GM19351 (cell line): ENCODE data around the gene HPCAL1.

Source experiments
- ATAC-seq: cut with Tn5 transposase; IDR thresholded peaks from one replicate; pipeline ENCODE4 v1.9.1; 2021; ENCODE audit warnings: mild to moderate bottlenecking, moderate library complexity; ENCODE audit not compliant: unreplicated experiment

The HPCAL1 gene

DNA sequence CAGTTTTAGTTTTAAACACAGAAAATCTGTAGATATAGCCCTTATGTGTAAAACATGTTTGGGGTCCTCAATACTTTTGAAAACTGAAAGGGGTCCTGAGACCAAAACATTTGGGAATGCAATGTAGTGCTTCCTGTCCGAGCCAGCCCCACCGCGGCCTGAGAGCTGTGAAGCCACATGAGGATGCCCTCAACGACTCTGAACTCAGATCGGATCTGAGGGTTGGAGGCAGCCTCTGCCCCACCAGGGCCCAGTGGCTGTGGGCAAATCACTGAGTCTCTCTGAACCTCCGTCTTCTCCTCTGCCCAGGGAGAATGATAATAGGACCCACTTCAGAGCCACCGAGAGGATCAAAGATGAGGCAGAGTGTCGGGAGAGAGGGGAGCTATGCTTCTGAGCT lies 33.4 kb upstream of the HPCAL1 start:
- ATAC-seq: no peak

DNA sequence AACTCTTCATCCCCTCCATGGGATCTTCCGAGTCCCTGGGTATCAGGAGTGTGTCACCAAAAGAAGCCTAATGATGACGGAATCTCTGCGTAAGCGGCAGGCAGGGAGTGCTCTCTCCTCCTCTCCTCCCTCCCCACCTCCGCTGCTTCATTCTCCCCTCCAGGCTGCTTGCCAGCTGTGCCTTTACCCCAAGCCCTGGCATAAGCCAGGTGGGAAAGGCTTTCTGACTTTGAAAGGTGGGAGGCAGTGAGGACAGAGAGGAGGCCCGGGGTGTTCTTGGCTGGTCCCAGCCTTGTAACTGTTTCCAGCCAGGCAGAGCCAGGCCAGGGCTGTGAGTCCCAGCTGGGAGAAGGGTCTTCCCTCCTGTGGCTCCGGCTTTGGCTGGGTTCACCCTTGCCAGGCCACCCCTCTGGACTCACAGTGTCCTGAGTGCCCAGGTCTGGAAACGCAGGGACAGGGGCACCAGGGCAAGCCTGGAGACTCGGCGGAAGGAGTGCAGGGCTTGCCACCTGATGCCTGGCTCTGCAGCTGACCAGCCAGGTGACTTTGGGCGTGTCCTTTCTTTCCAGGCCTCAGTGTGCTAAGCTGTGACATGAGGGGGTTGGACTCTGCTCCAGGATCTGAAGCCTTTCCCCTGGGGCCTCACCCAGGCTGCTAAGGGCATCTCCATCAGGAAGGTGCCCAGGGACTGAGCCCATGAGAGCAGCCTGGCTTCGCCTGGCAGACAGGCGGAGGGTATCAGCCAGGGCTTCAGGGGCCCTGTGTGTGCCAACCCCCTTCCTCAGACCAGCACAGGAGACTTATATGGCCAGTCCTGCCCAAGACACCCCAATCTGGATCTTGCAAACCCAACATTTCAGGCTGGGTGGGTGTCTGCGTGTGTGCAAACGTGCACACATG lies 32.7 kb upstream of the HPCAL1 start:
- no peak for ATAC-seq

DNA sequence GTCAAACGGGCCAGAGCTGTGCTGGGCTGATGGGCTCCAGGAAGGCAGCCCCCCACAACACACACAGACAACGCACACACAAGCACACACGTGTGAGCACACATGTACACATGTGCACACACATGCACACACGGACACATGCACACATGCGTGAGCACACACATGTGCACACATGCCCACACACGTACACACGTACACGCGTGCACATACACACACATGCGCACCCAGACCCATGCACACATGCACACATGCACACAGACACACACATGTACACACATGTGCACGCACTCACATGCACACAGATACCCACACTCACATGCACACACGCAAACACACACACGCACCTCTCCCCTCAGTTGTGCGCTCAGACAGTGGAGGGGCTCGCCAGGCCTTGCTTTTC lies 31.2 kb upstream of the HPCAL1 start:
- no peak for ATAC-seq

DNA sequence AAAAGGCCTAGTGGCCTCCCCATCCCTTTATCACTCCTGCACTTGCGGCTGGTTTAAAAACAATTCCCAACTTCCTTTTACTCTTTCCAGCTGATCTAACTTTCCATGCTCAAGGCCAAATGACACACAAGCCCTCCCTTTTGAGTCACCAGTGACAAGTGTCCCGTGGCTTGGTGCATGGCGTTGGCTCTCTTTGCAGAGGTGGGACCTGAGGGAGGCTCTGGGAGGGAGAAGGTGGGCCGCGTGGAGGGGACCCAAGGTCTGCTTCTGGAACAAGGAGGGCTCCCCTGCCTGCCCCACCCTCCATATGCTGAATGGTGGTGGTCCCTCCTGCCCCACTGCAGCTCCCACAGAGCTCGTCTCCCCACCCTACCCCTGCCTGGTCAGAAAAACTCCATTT lies 30.8 kb upstream of the HPCAL1 start:
- ATAC-seq: no peak

DNA sequence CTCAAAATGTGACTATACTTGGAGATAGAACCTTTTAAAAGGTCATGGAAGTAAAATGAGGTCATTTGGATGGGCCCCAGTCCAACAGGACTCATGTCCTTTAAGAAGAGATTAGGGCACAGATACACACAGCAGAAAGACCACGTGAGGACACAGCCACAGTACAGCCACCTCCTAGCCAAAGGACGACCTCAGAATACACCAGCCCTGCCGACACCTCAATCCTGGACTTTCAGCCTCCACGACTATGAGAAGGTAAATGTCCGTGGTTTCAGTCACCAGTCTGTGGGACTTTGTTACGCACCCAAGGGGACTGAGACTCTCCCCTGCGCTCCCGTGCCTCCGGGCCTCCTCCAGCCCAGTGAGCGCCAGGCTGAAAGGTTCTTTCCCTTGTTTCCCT lies 30.2 kb upstream of the HPCAL1 start:
- ATAC-seq: no peak

DNA sequence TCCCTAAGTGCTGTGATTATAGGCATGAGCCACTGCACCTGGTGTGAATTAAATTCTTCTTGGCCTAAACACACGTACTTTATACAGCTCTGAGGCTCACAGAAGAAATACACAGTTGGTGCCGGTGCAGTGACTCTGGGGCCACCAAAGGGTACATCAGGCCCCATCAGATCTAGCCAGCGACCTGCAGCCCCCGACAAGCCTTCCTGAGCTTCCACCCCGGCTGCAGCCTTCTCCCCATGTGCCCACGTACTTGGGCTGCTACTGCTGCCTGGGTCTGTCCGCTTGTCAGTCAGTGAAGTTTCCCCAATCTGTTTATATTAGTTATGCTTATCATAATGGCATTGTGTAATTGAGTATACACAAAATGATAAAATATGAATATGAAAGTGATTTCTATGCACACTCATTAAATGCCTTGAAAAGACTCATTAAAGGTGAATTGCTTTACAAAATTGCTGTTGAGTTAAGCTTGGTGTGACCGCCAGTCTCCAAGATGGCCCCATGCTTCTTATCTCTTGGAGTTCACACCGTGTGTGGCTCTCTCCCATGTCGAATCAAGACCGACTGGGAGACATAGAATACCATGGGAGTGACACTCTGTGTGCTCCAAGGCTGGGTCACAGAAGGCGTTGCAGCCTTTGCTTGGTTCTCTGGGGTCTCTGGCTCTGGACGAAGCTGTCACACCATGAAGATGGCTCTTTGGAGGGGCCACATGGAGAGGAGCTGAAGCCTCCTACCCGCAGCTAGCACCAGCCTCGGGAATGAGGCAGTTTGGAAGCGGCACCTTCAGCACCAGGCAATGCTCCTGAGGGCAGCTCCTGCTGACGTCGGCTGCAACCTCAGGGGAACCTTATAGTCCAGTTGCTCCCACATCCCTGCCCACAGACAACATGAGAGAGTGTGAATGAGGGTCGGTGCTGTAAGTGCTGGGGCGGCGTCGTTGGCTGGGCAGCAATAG lies 29.2 kb upstream of the HPCAL1 start:
- ATAC-seq: no peak

DNA sequence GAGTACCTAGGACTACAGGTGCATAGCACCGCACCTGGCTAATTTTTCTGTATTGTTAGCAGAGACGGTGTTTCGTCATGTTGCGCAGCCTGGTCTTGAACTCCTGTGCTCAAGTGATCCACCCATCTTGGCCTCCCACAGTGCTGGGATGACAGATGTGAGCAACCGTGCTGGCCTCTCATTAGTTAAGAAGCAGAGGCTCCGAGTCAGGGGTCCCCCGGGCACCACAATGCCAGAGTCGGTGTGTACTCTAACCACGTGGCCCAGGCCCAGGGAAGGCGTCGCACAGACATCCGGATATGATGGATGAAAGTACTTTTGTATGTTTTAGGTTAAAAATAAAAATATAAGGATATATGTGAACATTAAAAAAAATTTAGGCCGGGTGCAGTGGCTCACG lies 28.3 kb upstream of the HPCAL1 start:
- no peak for ATAC-seq

DNA sequence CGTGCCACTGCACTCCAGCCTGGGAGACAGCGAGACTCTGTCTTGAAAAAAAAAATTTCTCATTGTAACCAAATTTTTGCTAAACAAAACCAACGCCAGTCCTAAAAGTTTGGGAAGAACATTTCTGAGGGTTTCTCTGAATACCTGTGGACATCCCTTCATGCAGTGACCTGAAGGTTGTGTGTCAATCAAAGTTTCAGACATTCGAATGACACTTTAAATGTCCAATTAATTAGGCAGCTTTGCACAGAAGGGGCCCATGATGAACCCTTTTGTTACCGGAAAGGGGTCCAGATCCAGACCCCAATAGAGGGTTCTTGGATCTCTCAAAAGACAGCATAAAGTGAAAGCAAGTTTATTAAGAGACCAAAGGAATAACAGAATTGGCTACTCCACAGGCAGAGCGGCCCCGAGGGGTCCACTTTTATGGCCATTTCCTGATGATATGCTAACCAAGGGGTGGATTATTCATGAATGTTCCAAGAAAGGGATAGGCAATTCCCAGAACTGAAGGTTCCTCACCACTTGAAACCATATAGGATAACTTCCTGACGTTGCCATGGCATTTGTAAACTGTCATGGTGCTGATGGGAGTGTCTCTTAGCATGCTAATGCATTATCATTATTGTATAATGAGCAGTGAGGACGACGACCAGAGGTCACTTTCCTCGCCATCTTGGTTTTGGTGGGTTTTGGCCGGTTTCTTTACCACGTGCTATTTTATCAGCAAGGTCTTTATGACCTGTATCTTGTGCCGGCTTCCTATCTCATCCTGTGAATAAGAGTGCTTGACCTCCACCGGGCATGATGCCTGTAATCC lies 27.5 kb upstream of the HPCAL1 start:
- no peak for ATAC-seq

DNA sequence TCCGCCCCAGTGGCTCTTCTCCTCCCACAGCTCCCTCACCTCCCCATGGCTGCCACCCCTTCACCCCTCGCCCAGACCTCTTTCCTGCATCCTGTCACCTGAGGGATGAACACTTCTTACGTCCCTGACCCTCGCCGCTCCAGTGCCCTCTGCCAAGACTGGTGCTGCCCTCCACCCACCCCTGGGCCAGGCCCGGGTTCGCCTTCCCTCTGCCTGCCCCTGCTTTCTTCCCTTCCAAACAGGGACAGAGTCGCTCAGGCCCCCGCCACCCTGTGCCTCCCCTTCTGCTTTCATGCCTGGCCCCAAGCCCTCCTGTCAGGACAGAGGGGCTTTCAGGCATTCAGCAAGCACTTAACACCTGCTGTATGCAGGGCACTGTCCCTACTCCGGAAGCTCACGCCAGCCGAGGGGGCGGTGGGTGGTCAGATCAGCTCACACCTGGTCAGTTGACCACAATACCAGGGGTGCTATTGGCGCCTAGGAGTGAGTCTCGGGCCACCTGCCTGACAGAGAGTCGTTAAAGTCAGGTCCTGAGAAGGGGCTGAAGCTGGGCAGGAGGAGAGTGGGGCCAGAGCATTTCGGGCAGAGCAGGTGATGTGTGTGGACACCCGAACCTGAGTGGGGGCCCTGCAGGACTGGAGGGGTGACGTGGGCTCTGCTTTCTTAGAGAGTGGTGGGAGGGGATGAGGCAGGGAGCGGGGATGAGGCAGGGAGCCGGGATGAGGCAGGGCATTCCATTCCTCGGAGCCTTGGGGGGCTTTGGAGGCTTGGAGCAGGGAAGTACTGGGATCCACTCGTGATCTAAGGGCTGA lies 26.0 kb upstream of the HPCAL1 start:
- no peak for ATAC-seq

DNA sequence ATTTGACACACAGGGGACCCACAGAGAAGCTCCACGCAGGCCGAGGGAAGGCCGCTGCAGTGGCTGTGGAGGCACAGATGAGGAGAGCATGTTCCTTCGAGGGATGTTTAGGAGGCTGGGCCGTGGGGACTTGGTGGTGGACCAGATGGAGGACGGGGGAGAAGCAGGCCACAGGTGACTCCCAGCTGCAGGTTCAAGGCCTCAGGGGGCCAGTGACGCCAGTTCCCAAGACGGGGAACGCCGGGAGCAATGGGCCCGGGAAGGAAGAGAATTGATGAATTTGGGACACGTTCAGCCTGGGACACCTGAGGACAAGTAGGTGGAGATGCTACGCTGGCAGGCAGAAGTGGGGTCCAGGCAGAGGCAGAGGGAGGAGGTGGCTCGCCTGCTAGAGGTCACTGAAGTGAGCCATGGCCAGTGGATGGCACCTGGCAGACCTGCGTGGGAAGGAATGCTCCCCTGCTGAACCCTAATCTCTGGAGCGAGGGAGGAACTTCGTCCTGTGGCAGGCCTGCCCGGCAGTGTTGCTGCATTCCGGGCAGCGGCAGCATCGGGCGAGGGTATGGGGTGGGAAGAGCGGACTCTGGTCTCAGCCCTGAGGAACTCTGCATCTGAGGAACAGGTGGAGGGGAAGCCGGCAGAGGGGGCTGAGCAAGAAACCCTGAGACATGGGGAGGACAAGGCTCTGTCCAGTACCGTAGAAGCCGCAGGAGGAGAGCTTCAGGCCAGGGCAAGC lies 25.2 kb upstream of the HPCAL1 start:
- no peak for ATAC-seq

DNA sequence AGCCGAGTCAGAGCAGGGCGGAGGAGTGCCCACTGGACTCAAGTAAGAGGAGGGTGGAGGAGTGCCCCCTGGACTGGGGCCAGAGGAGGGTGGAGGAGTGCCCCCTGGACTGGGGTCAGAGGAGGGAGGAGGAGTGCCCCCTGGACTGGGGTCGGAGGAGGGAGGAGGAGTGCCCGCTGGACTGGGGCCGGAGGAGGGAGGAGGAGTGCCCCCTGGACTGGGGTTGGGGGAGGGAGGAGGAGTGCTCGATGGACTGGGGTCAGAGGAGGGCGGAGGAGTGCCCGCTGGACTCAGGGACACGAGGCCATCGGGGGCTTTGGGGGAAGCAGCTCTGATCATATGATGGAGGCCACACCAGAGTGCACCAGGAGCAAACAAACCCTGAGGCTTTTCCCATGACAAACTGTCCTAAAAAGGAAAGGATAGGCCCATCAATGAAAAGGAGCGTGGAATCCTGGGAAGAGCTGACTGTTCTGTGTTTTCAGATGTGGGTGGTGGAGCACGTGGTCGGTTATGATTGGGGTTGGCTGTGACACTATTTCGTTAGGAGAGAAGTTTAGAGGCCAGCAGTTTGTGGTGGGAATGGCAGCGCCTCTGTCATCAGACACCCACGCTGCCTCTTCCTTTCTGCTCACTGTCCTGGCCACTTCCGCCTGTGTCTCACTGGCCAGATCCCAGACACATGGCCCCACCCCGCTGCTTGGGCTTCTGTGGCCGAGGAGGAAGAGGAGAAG lies 24.5 kb upstream of the HPCAL1 start:
- ATAC-seq: no peak

DNA sequence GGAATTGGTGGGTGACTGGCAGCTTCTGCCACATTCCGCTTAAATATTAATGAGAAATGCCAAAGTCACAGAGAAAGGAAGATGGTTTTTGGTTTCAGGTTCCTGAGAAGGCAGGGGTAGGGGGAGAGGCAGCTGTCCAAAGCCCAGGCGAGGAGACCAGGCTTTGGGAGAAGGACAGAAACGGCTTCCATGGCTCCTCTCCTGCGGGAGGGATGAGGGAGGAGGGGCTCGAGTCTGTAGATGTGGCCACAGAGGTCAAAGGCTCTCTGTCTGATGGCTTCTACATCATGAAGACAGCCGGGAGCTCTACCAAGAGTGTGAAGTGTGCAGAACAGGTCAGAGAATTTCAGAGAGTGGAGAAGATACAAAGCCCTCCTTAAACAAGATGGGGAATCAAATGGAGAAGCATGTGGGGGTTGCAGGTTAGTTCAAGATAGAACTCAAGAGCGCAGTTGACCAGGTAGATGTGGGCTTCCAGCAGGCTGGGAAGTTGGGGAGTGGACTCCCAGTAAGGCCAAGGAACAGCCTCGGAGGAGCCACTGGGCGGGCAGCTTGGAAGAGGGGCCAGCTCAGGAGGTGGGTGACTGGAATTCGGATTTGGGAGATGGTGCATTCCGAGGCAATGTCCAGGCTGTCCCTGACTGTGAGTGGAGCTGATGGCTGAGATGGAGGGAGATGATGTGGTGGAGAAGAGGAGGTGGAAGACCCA lies 23.8 kb upstream of the HPCAL1 start:
- ATAC-seq: no peak

DNA sequence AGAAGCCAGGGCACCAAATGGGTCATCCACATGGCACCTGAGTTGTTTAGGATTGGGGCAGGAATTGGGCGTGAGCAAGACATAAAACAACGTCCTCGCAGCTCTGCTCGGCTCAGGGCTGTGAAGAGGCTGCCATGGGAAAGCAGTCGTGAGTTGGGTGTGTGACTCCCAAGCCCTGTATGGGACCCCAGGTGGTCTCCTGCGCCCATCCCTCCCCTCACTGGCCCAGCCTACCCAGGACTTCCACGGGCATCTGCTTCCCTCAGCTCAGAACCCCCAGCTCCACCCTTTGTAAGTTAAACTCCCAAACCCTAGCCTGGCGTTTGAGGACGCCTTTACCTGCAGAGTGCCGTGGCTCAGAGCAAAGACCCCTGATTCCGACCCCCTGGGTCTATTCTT lies 23.2 kb upstream of the HPCAL1 start:
- ATAC-seq: no peak

DNA sequence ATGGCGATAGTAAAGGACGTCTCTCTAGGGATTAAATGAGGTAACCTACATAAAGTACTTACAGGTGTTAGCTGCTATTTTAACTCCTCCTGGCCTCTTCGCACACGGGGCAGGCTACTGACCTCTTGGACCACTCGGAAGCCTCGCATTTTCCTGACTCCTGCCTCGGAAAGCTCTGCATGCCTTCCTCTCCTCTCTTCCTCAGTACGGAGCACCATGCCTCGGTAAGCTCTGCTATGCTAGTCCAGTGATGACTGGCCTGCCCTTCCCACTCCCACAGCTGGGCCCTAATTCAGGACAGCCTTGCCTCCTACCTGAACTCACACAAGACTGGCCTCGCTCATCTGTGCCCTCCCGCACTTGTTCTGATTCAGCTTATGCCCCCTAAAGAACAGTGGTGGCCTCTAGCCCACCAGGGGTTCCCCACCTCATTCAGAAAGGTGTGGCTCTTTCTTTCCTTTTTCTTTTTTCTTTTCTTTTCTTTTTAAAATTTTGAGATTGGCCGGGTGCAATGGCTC lies 22.7 kb upstream of the HPCAL1 start:
- ATAC-seq: no peak

DNA sequence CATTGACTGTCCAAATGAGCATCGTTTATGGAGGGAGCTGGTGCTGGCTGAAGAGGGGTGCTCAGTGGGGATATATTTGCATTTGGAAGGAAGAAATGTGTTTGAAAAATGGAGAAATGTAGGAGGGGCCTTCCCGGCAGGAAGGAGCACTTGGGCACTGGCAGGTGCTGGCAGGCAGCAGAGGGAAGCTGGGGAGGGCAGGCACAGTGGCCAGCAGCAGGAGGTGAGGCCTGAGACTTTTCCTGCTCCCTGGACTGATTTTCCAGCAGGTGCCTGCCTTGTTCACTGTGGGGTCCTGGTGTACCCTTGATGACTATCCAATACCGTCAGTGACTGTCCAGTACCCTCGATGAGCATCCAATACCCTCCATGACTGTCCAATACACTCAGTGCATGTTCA lies 20.8 kb upstream of the HPCAL1 start:
- ATAC-seq: no peak

DNA sequence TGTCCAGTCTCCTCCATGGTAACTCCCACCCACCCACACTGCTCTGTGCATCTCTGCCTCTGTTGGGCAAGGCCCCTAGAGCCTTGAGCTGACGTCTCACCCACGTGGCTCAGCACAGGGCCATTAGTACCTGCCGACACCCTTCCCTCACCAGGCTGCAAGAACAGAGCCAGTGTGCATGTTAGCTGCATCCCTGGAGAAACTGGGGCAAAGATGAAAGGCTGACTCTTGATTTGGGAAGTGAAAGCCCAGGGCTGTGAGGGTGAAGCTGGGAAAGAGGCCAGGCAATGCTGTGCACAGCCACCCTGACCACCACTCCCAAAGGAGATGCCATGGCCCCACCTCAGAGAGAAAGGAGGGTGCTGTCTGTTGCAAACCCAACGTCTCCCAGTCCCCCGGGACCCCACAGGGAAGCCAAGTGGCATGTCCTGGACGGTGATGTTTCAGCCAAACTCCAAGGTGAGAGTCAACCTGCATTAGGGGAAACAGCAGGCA lies 20.0 kb upstream of the HPCAL1 start:
- ATAC-seq: no peak

DNA sequence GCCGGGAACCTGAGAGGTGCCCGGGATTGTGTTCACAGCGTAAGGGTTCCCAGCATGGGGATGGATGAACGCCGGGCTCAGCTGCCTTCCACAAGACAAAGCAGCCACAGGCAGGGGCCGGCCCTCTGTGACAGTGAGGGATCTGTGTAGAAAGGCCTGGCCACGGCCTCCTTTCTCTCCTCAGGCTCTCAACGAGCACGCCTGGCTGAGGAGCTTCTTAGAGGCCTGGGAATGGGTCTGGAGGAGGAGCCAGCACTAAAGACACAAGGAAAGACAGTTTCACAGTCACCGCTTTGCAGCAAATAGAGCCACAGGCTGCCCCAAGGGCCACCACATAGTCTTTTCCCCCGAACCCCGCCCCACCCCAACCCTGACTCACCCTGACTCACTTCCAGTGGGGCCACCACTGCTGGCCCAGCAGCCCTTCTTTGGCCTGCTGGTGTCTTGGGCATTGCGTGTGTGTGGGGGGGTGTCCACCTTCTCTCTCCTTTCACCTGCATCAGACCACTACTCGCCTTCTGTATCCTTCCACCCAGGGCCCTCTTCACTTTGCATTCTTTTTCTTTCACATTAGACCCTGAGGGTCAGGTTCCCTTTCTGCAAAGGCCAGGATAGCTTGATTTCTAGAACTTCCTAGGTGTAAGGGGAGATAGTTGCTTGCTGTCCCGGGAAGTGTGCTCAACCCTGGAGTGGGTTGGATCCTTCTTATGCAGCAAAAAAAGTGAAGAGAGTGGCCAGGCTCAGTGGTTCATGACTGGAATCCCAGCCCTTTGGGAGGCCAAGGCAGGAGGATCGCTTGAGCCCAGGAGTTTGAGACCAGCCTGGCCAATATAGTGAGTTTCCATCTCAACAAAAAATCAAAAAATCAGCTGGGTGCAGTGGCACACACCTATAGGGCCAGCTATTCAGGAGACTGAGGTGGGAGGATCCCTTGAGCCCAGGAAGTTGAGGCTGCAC lies 19.3 kb upstream of the HPCAL1 start:
- no peak for ATAC-seq
